ENCODE results near the gene NELL2. TPM values are rescaled to one million over a fixed set of nuclear protein-coding genes. Genes with fewer than 3 reads are reported as not detected.
"Not testable (repeated sequence)": the region's sequence is repeated elsewhere in the genome, so short reads cannot be mapped to it uniquely, and the experiment has no call there.

NELL2 gene
- 10 to 100 TPM in 1 of 3 donors, 1 to 10 TPM in 2; 5.5 to 15.1 (median 9.3) TPM for polyA plus RNA-seq

GRCh38 chr12:44875954-44876543 lies at the start of gene NELL2:
Gene NELL2 (minus strand): TSS chr12:44876315. CDS start chr12:44875869, 446 bp downstream.
- Mint-ChIP-seq H3K36me3 (peaks cover 0 to under 1% (median 0%) of the 10 kb centered on the region in 3 donors), H3K4me1 (peaks cover 14 to 29% of the 10 kb centered on the region in 2 donors), H3K27me3 (ENCODE audit: low read depth in 3 of 3) (peaks cover 19 to 42% (median 20%) of the 10 kb centered on the region in 3 donors), H3K9me3 (peaks cover under 1 to 28% (median 9%) of the 10 kb centered on the region in 6 donors), H3K4me3 (peak within 1 kb of the TSS; percentile 81 to 90 (median 88)), H3K27ac (peak within 1 kb of the TSS in 2 of 6 donors; percentile 10 to 50)
- peak in 1 of 3 donors; percentile 13 for DNase-seq

- H3K4me1 Mint-ChIP-seq, result no peaks in the 10 kb centered on the region
- H3K27ac Mint-ChIP-seq, result no peak overlapping the region
- H3K4me3 Mint-ChIP-seq, result no peak overlapping the region
- no peak for DNase-seq
- H3K27me3 Mint-ChIP-seq (ENCODE audit: low read depth in 3 of 3), result peaks cover 0 to 7% (median 5%) of the 10 kb centered on the region in 3 donors
- H3K36me3 Mint-ChIP-seq, result no peaks in the 10 kb centered on the region
- peaks cover 0 to 2% (median 0%) of the 10 kb centered on the region in 6 donors for H3K9me3 Mint-ChIP-seq
Measured at GRCh38 chr12:44921736-44922135, 45.6 kb upstream of the NELL2 start.

GRCh38 chr12:44917141-44917540 lies 41.0 kb upstream of the NELL2 start:
- Mint-ChIP-seq H3K27ac (no peak overlapping the region), H3K27me3 (ENCODE audit: low read depth in 3 of 3) (peaks cover 0 to 6% (median 2%) of the 10 kb centered on the region in 3 donors), H3K4me3 (no peak overlapping the region), H3K9me3 (peaks cover 0 to 2% (median 0%) of the 10 kb centered on the region in 6 donors), H3K4me1 (no peaks in the 10 kb centered on the region), H3K36me3 (no peaks in the 10 kb centered on the region)
- no peak for DNase-seq

- H3K4me1 Mint-ChIP-seq, result no peaks in the 10 kb centered on the region
- H3K36me3 Mint-ChIP-seq, result no peaks in the 10 kb centered on the region
- no peak for DNase-seq
- H3K27me3 Mint-ChIP-seq (ENCODE audit: low read depth in 3 of 3), result peaks cover 0 to 6% (median 2%) of the 10 kb centered on the region in 3 donors
- H3K4me3 Mint-ChIP-seq, result no peak overlapping the region
- H3K27ac Mint-ChIP-seq, result no peak overlapping the region
- H3K9me3 Mint-ChIP-seq, result peaks cover 0 to 2% (median 0%) of the 10 kb centered on the region in 6 donors
Measured at GRCh38 chr12:44915958-44916357, 39.8 kb upstream of the NELL2 start.

GRCh38 chr12:44904321-44904720 lies 28.2 kb upstream of the NELL2 start:
- peaks cover 2 to 12% (median 4%) of the 10 kb centered on the region in 3 donors for H3K27me3 Mint-ChIP-seq (ENCODE audit: low read depth in 3 of 3)
- H3K4me3 Mint-ChIP-seq, result no peak overlapping the region
- H3K36me3 Mint-ChIP-seq, result peaks cover 0 to 4% (median 0%) of the 10 kb centered on the region in 3 donors
- no peaks in the 10 kb centered on the region for H3K4me1 Mint-ChIP-seq
- H3K9me3 Mint-ChIP-seq, result peaks cover 0 to 8% (median 6%) of the 10 kb centered on the region in 6 donors
- H3K27ac Mint-ChIP-seq, result no peak overlapping the region
- no peak for DNase-seq

GRCh38 chr12:44898108-44898507 lies 22.0 kb upstream of the NELL2 start:
- not testable (repeated sequence) for H3K27ac Mint-ChIP-seq, H3K4me1 Mint-ChIP-seq, DNase-seq, H3K36me3 Mint-ChIP-seq, H3K4me3 Mint-ChIP-seq
- peaks cover 0 to 17% (median 11%) of the 10 kb centered on the region in 3 donors for H3K27me3 Mint-ChIP-seq (ENCODE audit: low read depth in 3 of 3)
- H3K9me3 Mint-ChIP-seq, result peaks cover 3 to 16% (median 10%) of the 10 kb centered on the region in 6 donors

GRCh38 chr12:44889926-44890325 lies 13.8 kb upstream of the NELL2 start:
- Mint-ChIP-seq H3K36me3 (no peaks in the 10 kb centered on the region), H3K27ac (no peak overlapping the region), H3K27me3 (ENCODE audit: low read depth in 3 of 3) (peaks cover 0 to 5% (median 3%) of the 10 kb centered on the region in 3 donors), H3K9me3 (peaks cover 0 to 2% (median 0%) of the 10 kb centered on the region in 6 donors), H3K4me1 (no peaks in the 10 kb centered on the region), H3K4me3 (no peak overlapping the region)
- no peak for DNase-seq

GRCh38 chr12:44889162-44889561 lies 13.0 kb upstream of the NELL2 start:
- H3K27me3 Mint-ChIP-seq (ENCODE audit: low read depth in 3 of 3), result peaks cover 0 to 5% (median 3%) of the 10 kb centered on the region in 3 donors
- H3K27ac Mint-ChIP-seq, result no peak overlapping the region
- peaks cover 0 to 2% (median 0%) of the 10 kb centered on the region in 6 donors for H3K9me3 Mint-ChIP-seq
- no peak overlapping the region for H3K4me3 Mint-ChIP-seq
- no peaks in the 10 kb centered on the region for H3K36me3 Mint-ChIP-seq
- no peaks in the 10 kb centered on the region for H3K4me1 Mint-ChIP-seq
- DNase-seq, result no peak

GRCh38 chr12:44885902-44886301 lies 9.8 kb upstream of the NELL2 start:
- no peak overlapping the region for H3K4me3 Mint-ChIP-seq
- DNase-seq, result no peak
- no peak overlapping the region for H3K27ac Mint-ChIP-seq
- no peaks in the 10 kb centered on the region for H3K4me1 Mint-ChIP-seq
- peaks cover 2 to 3% (median 3%) of the 10 kb centered on the region in 3 donors for H3K27me3 Mint-ChIP-seq (ENCODE audit: low read depth in 3 of 3)
- H3K36me3 Mint-ChIP-seq, result peaks cover 4 to 6% (median 4%) of the 10 kb centered on the region in 3 donors
- peaks cover 0 to 10% (median 9%) of the 10 kb centered on the region in 6 donors for H3K9me3 Mint-ChIP-seq

- H3K27ac Mint-ChIP-seq, result no peak overlapping the region
- H3K36me3 Mint-ChIP-seq, result peaks cover 4 to 6% (median 4%) of the 10 kb centered on the region in 3 donors
Measured at GRCh38 chr12:44881197-44881596, 5.1 kb upstream of the NELL2 start.

GRCh38 chr12:44876544-44877410 lies 662 bp upstream of the NELL2 start:
- Mint-ChIP-seq H3K4me1 (peaks cover 14 to 29% of the 10 kb centered on the region in 2 donors), H3K9me3 (peaks cover 7 to 35% (median 14%) of the 10 kb centered on the region in 6 donors), H3K27me3 (ENCODE audit: low read depth in 3 of 3) (peaks cover 19 to 40% (median 23%) of the 10 kb centered on the region in 3 donors), H3K4me3 (peak overlapping the region; percentile 71 to 88 (median 81)), H3K27ac (no peak overlapping the region), H3K36me3 (peaks cover 4 to 6% (median 4%) of the 10 kb centered on the region in 3 donors)
- peak in 1 of 3 donors; percentile 20 for DNase-seq

More at GRCh38 chr12:44881197-44881596, 5.1 kb upstream of the NELL2 start:
- Mint-ChIP-seq H3K4me3 (no peak overlapping the region), H3K4me1 (peaks cover 3 to 8% of the 10 kb centered on the region in 2 donors), H3K27me3 (ENCODE audit: low read depth in 3 of 3) (peaks cover 15 to 18% (median 16%) of the 10 kb centered on the region in 3 donors), H3K9me3 (peaks cover 6 to 29% (median 15%) of the 10 kb centered on the region in 6 donors)
- no peak for DNase-seq

- Mint-ChIP-seq H3K9me3 (peaks cover 0 to 26% (median 9%) of the 10 kb centered on the region in 6 donors), H3K4me1 (peaks cover 14 to 29% of the 10 kb centered on the region in 2 donors)
- DNase-seq, result peak in 1 of 3 donors; percentile 9
Measured at GRCh38 chr12:44875417-44875953, 630 bp downstream of the NELL2 start.

GRCh38 chr12:44874981-44875416 lies 1.1 kb downstream of the NELL2 start:
- Mint-ChIP-seq H3K36me3 (peaks cover 0 to 6% (median 6%) of the 10 kb centered on the region in 3 donors), H3K4me1 (peaks cover 14 to 29% of the 10 kb centered on the region in 2 donors), H3K4me3 (peak overlapping the region; percentile 78 to 90 (median 88)), H3K27me3 (ENCODE audit: low read depth in 3 of 3) (peaks cover 19 to 44% (median 22%) of the 10 kb centered on the region in 3 donors), H3K27ac (peak overlapping the region in 3 of 6 donors; percentile 10 to 50 (median 26)), H3K9me3 (peaks cover 0 to 25% (median 9%) of the 10 kb centered on the region in 6 donors)
- DNase-seq, result peak in 1 of 3 donors; percentile 2

More at GRCh38 chr12:44875417-44875953, 630 bp downstream of the NELL2 start:
- peaks cover 16 to 42% (median 22%) of the 10 kb centered on the region in 3 donors for H3K27me3 Mint-ChIP-seq (ENCODE audit: low read depth in 3 of 3)
- H3K36me3 Mint-ChIP-seq, result peaks cover 0 to 6% (median 5%) of the 10 kb centered on the region in 3 donors
- peak overlapping the region in 1 of 6 donors; percentile 50 for H3K27ac Mint-ChIP-seq
- peak overlapping the region; percentile 78 to 90 (median 88) for H3K4me3 Mint-ChIP-seq
